Measurements from ENCODE around the gene IGSF23. TPM values are rescaled to one million over a fixed set of nuclear protein-coding genes. Genes with fewer than 3 reads are reported as not detected.

Gene IGSF23
- total RNA-seq, 4 donors from 2014 or later: not detected

GRCh38 chr19:44642377-44642776, 29.0 kb downstream of the IGSF23 start:
- Histone ChIP-seq H3K9me3 (no peaks in the 10 kb centered on the region), H3K27ac (no peak overlapping the region), H3K27me3 (no peaks in the 10 kb centered on the region), H3K4me3 (no peak overlapping the region), H3K36me3 (peaks cover 0 to 3% (median 0%) of the 10 kb centered on the region in 4 donors), H3K4me1 (peaks cover 3 to 50% (median 19%) of the 10 kb centered on the region in 4 donors)
- no peak for DNase-seq
- intact Hi-C loops (cut with DNase I; ENCODE audit: low total_unique reads) (no loop called here), in situ Hi-C loops (cut with MboI; ENCODE audit: low pct_ligation_motif_present in 1 of 4, low pct_unique_long_range_greater_than_20kb in 1 of 4, low sequenced_read_pairs in 3 of 4) (no loop called here)
- TF ChIP-seq CTCF (IDR thresholded peaks at IDR 0.05) (no peak), POLR2AphosphoS5 (IDR thresholded peaks at IDR 0.05) (no peak), EP300 (IDR thresholded peaks at IDR 0.05; ENCODE audit: low read depth) (no peak), POLR2A (IDR thresholded peaks at IDR 0.05) (no peak)
- WGBS, 2 donors (ENCODE audit: low coverage in 1 of 2): 44% methylated on average over 1 of the region's 1 CpG; no CpG with 5 or more reads in 1 of the 2 donors

- TF ChIP-seq POLR2AphosphoS5 (IDR thresholded peaks at IDR 0.05): peak; percentile 39 to 78 (median 60)
- TF ChIP-seq EP300 (IDR thresholded peaks at IDR 0.05; ENCODE audit: low read depth): no peak
- peak; percentile 71 for TF ChIP-seq POLR2A (IDR thresholded peaks at IDR 0.05)
- TF ChIP-seq CTCF (IDR thresholded peaks at IDR 0.05): no peak
- peak; percentile 75 for DNase-seq
- H3K4me1 ChIP-seq: peaks cover 3 to 43% (median 17%) of the 10 kb centered on the region in 4 donors
- H3K4me3 ChIP-seq: peak within 1 kb of the TSS; percentile 53 to 86 (median 80)
- no peaks in the 10 kb centered on the region for H3K27me3 ChIP-seq
- WGBS, 2 donors (ENCODE audit: low coverage in 1 of 2): 1% methylated on average over 36 of the region's 70 CpGs; no CpG with 5 or more reads in 1 of the 2 donors
- peaks cover 0 to 7% (median 0%) of the 10 kb centered on the region in 4 donors for H3K36me3 ChIP-seq
- in situ Hi-C loops (cut with MboI; ENCODE audit: low pct_ligation_motif_present in 1 of 4, low pct_unique_long_range_greater_than_20kb in 1 of 4, low sequenced_read_pairs in 3 of 4) (no loop called here), intact Hi-C loops (cut with DNase I; ENCODE audit: low total_unique reads) (no loop called here)
- no peaks in the 10 kb centered on the region for H3K9me3 ChIP-seq
- peak within 1 kb of the TSS; percentile 85 to 91 (median 89) for H3K27ac ChIP-seq
Measured at GRCh38 chr19:44643605-44644401, 30.4 kb downstream of the IGSF23 start, which contains the start of gene PVR. Gene PVR, plus strand, starts transcription at chr19:44643910. Its CDS starts 187 bp downstream, at chr19:44644097.

- WGBS, 2 donors (ENCODE audit: low coverage in 1 of 2): 0 to 9% methylated on average over 6 to 13 of the region's 13 CpGs
- TF ChIP-seq POLR2AphosphoS5 (IDR thresholded peaks at IDR 0.05): peak in 1 of 3 donors; percentile 25
- no peak for TF ChIP-seq CTCF (IDR thresholded peaks at IDR 0.05)
- no peak for TF ChIP-seq EP300 (IDR thresholded peaks at IDR 0.05; ENCODE audit: low read depth)
- no peak for TF ChIP-seq POLR2A (IDR thresholded peaks at IDR 0.05)
- Histone ChIP-seq H3K9me3 (no peaks in the 10 kb centered on the region), H3K4me3 (peak overlapping the region; percentile 53 to 86 (median 80)), H3K27ac (peak overlapping the region; percentile 85 to 91 (median 89)), H3K36me3 (peaks cover 0 to 7% (median 0%) of the 10 kb centered on the region in 4 donors), H3K4me1 (peaks cover 3 to 42% (median 15%) of the 10 kb centered on the region in 4 donors), H3K27me3 (no peaks in the 10 kb centered on the region)
- peak; percentile 27 for DNase-seq
- intact Hi-C loops (cut with DNase I; ENCODE audit: low total_unique reads) (no loop called here), in situ Hi-C loops (cut with MboI; ENCODE audit: low pct_ligation_motif_present in 1 of 4, low pct_unique_long_range_greater_than_20kb in 1 of 4, low sequenced_read_pairs in 3 of 4) (no loop called here)
Measured at GRCh38 chr19:44644402-44645016, 31.1 kb downstream of the IGSF23 start.

- H3K27ac ChIP-seq: no peak overlapping the region
- no peak overlapping the region for H3K4me3 ChIP-seq
- in situ Hi-C loops (cut with MboI; ENCODE audit: low pct_ligation_motif_present in 1 of 4, low pct_unique_long_range_greater_than_20kb in 1 of 4, low sequenced_read_pairs in 3 of 4): no loop called here
Measured at GRCh38 chr19:44645407-44646048, 32.2 kb downstream of the IGSF23 start.

More at GRCh38 chr19:44645407-44646048, 32.2 kb downstream of the IGSF23 start:
- H3K9me3 ChIP-seq: no peaks in the 10 kb centered on the region
- intact Hi-C loops (cut with DNase I; ENCODE audit: low total_unique reads): no loop called here
- 80 to 81% methylated on average over 6 to 8 of the region's 8 CpGs for WGBS, 2 donors (ENCODE audit: low coverage in 1 of 2)
- peaks cover 3 to 32% (median 5%) of the 10 kb centered on the region in 4 donors for H3K4me1 ChIP-seq
- TF ChIP-seq CTCF (IDR thresholded peaks at IDR 0.05) (no peak), EP300 (IDR thresholded peaks at IDR 0.05; ENCODE audit: low read depth) (no peak), POLR2A (IDR thresholded peaks at IDR 0.05) (no peak), POLR2AphosphoS5 (IDR thresholded peaks at IDR 0.05) (no peak)
- H3K36me3 ChIP-seq: peaks cover 0 to 12% (median 4%) of the 10 kb centered on the region in 4 donors
- no peaks in the 10 kb centered on the region for H3K27me3 ChIP-seq
- no peak for DNase-seq

Data from transverse colon (tissue), 4 donors.